ENCODE measurements around the gene PCP2.

GRCh38 chr19:7597689-7598088 lies 35.8 kb downstream of the PCP2 start:
- TF ChIP-seq, protein P1, sequence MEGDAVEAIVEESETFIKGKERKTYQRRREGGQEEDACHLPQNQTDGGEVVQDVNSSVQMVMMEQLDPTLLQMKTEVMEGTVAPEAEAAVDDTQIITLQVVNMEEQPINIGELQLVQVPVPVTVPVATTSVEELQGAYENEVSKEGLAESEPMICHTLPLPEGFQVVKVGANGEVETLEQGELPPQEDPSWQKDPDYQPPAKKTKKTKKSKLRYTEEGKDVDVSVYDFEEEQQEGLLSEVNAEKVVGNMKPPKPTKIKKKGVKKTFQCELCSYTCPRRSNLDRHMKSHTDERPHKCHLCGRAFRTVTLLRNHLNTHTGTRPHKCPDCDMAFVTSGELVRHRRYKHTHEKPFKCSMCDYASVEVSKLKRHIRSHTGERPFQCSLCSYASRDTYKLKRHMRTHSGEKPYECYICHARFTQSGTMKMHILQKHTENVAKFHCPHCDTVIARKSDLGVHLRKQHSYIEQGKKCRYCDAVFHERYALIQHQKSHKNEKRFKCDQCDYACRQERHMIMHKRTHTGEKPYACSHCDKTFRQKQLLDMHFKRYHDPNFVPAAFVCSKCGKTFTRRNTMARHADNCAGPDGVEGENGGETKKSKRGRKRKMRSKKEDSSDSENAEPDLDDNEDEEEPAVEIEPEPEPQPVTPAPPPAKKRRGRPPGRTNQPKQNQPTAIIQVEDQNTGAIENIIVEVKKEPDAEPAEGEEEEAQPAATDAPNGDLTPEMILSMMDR (IDR thresholded peaks at IDR 0.05): no peak
- TF ChIP-seq POLR2AphosphoS5 (IDR thresholded peaks at IDR 0.05): no peak
- TF ChIP-seq EP300 (IDR thresholded peaks at IDR 0.05): no peak
